ENCODE measurements around the gene POLR3GL.

DNA sequence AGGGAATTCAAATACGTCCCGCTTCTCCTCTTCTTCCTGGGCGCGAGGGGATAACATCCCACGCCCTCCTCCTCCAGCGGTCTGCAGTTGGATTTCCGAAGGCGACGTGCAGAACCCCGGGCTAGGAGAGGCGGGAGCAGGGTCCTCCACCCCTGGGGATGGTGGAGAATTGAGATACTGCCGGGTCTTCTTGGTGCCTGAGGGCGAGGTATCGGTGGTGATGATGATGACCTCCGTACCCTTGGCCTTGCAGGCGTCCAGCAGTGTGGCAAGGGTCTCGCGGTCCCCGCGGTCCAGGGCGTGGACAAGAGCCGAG lies 3.4 kb upstream of the POLR3GL start:
- TF ChIP-seq ZNF274 (IDR thresholded peaks at IDR 0.05; ENCODE audit: low read depth, low read length) (no peak), SUZ12 (IDR thresholded peaks at IDR 0.05; ENCODE audit: extremely low read depth, insufficient read depth, insufficient read length) (no peak)
